Stimulated activated CD8-positive, alpha-beta memory T cell treated with anti-CD3 and anti-CD28 coated beads, Interleukin-4, amount 100 ng/mL, for 24 hours (primary cell): ENCODE measurements around the gene BEX4.
A peak's percentile ranks its signal among the peaks of the same experiment; 100 is the strongest.
"Not testable (repeated sequence)": the region's sequence is repeated elsewhere in the genome, so short reads cannot be mapped to it uniquely, and the experiment has no call there.

Source experiments
- DNase-seq: peaks from one replicate; pipeline ENCODE4 v3.0.0-alpha.2; 2020; ENCODE audit warnings: low read depth

BEX4 gene, protein sequence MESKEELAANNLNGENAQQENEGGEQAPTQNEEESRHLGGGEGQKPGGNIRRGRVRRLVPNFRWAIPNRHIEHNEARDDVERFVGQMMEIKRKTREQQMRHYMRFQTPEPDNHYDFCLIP

GRCh38 chrX:103214870-103215424 lies at the start of gene BEX4:
Gene BEX4, plus strand, starts transcription at chrX:103215108. Its CDS starts 1,046 bp downstream, at chrX:103216154.
- peak; percentile 65 for DNase-seq

- DNase-seq, result no peak
These were observed 44.7 kb upstream of the BEX4 start for GRCh38 chrX:103170216-103170615.

DNA sequence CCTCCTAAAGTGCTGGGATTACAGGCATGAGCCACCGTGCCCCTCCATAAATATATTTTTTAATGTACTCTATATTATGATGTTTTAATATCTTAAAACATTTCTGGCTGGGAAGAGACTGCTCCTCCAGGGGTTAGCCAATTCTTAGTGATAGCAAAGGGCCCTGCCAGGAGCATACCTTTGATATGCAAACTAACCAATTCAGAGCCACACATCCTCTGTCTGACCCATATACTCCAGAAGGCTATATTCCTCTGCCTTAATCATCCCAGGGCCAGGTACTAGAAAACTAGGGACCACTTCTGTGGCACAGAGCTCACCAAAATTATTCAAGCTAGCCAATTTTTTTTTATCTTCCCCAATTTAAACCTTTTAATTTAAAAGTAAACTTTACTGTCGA lies 43.6 kb upstream of the BEX4 start:
- DNase-seq, result no peak

DNA sequence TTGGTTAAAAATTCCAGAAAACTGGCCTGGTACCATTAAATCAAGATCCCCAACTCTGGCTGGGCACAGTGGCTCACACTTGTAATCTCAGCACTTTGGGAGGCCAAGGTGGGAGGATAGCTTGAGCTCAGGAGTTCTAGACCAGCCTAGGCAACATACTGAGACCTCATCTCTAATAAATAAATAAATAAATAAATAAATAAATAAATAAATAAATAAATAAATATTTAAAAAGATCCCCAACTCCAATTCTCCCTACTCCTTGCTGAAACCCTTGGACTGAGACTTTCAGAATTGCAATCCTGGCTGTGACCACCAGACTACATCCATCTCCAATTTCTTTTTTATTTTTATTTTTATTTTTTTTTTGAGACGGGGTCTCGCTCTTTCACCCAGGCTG lies 39.7 kb upstream of the BEX4 start:
- not testable (repeated sequence) for DNase-seq

DNA sequence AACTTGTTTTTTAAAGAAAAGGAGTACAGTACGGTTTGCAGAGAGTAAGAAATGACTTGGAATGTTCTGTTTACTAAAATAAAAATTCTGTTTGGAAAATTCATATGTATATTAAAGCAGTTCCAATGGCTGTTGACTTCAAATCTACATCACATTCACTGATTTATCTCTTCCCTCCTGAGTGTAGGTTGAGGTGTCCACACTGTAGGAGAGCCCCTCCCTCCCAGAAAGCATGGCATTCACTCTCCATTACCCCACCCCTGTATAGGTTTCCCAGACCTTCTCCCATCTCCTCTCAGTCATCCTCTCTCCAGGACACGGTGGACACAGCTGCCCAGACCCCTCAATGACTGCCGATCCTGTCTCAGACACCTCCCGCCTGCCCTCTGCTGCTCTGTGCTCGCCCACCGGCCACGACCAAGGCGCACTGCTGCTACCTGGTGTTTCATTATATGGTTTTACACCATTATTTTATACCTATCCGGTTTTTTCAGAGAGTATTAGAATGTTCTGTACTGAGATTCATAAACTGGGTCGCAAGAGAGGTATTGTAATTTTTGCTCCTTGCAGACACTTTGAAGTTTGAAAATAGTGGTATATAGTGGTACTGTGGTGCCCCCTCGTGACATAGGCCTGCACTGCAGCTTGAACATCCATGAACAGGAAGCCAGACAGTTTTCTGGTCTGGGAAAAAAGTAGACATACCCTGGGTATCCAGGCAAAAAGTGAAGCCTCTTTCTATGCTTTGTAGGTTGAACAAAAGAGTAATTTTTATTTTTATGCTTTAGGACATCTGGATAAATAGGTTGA lies 38.8 kb upstream of the BEX4 start:
- peak; percentile 40 for DNase-seq

GRCh38 chrX:103177556-103177955 lies 37.4 kb upstream of the BEX4 start:
- DNase-seq, result no peak

- DNase-seq, result no peak
These were observed 31.0 kb upstream of the BEX4 start for GRCh38 chrX:103183912-103184311.

GRCh38 chrX:103187953-103188475 lies 26.9 kb upstream of the BEX4 start:
- no peak for DNase-seq

DNA sequence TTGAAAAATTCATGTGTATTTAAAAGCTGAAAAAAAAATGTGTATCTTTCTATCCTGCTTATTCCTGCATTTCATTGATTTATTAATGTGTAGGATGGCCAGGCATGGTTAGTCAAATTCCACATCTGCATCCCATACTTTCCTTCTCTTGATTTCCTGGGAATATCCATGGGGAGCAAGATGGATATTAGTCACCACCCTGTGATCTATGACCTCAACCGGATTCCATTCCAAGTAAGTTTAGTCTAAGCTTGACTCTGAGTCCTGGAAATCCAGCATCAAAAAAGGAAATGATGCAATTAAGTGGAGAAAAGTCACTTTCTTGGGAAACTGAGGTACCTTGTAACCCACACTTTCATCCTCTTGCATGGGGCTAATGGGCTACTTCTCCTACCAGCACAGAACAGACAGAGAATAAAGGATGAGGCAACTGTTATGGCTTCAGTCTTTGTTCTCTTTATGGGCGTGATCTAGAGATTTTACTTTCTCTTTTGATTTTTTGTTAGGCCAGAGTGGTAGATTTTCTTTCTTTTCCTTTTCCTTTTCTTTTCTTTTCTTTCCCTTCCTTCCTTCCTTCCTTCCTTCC lies 17.1 kb upstream of the BEX4 start:
- DNase-seq, result no peak

GRCh38 chrX:103198668-103199067 lies 16.2 kb upstream of the BEX4 start:
- not testable (repeated sequence) for DNase-seq

DNA sequence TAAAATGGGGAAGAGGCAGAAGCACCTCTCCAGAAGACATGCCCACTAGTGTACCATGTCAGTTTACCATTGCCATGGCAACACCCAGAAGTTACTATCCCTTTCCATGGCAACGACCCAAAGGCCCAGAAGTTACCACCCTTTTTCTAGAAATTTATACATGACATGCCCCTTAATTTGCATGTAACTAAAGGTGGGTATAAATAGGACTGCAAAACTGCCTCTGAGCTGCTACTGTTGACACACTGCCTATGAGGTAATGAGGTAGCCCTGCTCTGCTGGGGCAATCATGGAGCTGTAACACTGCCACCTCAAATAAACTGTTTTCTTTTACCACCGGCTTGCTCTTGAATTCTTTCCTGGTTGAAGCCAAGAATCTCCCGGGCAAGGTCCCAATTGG lies 13.9 kb upstream of the BEX4 start:
- DNase-seq, result no peak

- DNase-seq, result no peak
These were observed 4.9 kb upstream of the BEX4 start for GRCh38 chrX:103210056-103210455.

DNA sequence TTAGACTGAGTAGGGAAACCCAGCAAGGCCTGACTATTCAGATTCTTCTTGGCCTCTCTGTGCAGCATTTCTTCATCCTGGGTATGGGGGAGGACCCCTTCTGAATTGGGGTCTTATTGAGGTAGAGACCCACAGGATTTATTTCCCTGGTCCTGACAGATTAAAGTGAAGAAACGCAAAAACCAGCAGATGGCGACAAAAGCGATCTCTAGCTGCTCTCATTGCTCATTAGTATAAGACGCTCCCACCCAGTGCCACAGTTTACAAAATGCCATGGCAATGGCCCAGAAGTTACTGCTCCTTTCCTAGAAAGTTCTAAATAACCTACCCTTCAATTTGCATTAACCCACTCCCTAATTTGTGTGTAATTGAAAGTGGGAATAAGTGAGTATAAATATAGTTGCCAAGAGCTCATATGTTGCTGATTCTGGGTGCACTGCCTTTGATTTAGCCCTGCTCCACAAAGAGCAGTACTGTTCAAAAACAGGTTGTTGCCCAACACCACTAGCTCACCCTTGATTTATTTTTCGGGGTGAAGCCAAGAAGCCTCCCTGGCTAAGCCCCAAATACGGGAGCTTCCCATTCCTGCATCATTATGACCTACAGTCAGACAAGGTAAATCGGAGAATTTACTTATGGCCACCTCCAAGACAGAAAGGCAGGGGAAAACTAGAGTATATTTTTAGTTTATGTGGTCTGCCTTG lies 3.7 kb upstream of the BEX4 start:
- peak; percentile 12 for DNase-seq

- DNase-seq, result no peak
These were observed 2.0 kb upstream of the BEX4 start for GRCh38 chrX:103212749-103213457.

DNA sequence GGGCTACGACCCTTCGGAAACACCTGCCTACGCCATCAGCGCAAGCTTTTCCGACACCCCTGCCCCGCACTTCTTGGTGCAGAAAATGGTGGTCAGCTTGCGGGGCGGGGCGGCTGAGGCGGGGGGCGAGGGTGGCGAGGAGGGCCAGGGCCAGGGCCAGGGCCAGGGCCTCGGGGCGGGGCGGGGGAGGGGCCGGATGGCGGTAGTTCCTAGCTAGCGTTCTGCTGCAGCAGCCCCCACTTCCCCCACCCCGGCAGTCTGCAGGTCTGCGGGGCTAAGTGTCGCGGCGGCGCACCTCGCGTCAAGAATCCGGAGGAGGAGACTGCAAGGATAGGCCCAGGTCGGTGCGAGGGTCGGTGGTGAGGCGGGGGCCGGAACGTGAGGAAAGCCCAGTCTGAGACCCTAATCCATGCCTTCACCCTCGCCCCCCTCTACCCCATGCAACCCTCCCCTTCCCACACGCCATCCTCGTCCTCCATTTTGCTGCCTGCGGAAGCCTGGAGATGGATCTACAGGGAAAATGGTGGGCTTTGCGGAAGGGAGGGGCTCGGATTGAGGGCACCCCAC lies 600 bp downstream of the BEX4 start:
- DNase-seq, result no peak

DNA sequence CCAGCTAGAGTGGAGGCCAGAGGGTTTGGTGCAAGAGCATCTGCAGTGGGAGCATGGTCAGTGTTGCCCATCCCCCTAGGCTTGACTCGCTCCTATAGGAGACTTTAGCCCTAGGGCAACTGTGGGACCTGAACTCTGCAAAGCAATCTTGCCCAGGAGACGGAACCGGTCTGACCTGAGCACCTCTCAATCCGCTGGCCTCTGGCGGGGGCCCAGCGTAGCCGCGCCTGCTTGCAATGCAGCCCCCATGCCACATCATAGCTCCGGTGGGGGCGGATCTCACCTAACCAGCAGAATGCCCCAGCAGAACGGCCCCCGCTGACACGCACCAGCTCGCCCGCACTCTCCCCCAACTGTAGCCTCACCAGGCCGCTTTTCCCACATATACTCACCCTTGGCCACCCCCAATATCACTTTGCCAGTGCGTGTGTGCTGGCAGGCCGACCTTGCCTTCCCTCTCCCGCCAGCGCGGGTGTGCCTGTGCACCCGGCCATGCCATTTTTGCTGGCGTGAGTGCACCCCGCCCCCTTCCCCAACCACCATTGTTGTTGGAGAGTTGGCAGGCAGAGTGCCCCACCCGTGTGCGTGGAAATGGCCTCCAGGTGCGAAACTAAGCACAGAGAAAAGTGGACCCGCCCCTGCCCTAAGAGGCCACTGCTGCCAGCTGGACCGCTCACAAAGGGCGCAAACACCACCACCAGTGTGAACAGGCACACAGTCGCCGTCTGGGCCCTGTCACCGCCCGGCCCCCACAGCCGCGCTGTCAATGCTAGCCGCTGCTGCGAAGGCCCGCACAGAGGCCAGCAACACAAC lies 5.8 kb downstream of the BEX4 start:
- DNase-seq, result no peak

GRCh38 chrX:103225918-103226317 lies 11.0 kb downstream of the BEX4 start:
- not testable (repeated sequence) for DNase-seq

- no peak for DNase-seq
These were observed 18.4 kb downstream of the BEX4 start for GRCh38 chrX:103233263-103233662.

GRCh38 chrX:103234869-103235268 lies 20.0 kb downstream of the BEX4 start:
- no peak for DNase-seq

DNA sequence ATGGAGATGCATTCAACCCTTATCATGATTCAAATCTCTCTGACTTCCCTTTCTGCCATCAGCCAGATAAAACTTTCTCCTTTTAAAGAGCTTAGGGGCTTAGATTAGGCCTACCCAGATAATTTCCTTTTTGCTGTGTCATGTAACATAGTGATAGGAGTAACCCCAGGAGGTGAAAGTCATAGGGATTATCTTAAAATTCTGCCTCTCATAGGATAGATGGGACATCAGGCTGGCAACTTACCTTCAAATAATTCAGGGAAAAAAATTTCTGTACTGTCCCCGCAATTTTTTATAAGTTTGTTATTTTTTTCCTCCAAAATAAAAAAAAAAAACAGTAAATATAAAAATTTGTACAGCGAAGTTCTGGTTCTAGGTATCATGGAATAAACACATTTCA lies 20.7 kb downstream of the BEX4 start:
- DNase-seq, result not testable (repeated sequence)
